Loucy (cell line): ENCODE data around the gene TREML1.

ENCODE experiments used
- H2AFZ ChIP-seq: fragments of 200-600 bp; sonication (generic); 2 replicates; pipeline ENCODE4 v1.6.0; 2016; ENCODE audit warnings: antibody characterized with exemption, mild to moderate bottlenecking, low read length, moderate library complexity
- H3F3A ChIP-seq: fragments of 200-600 bp; 2 replicates; pipeline ENCODE4 v1.6.0; 2016; ENCODE audit warnings: antibody characterized with exemption, low read depth, mild to moderate bottlenecking
- H3K27me3 ChIP-seq: fragments of 200-600 bp; sonication (generic); 2 replicates; pipeline ENCODE4 v1.6.1; 2014; ENCODE audit warnings: low read length, mild to moderate bottlenecking; ENCODE audit not compliant: insufficient read depth, poor library complexity, severe bottlenecking
- H3K36me3 ChIP-seq: fragments of 200-600 bp; sonication (generic); 2 replicates; pipeline ENCODE4 v1.6.1; 2016; ENCODE audit warnings: low read length; ENCODE audit not compliant: insufficient read depth
- H3K4me1 ChIP-seq: fragments of 200-600 bp; sonication (generic); 2 replicates; pipeline ENCODE4 v1.5.1; 2014; ENCODE audit warnings: low read length, mild to moderate bottlenecking; ENCODE audit not compliant: insufficient read depth, poor library complexity, severe bottlenecking
- H3K4me2 ChIP-seq: fragments of 200-600 bp; sonication (generic); 2 replicates; pipeline ENCODE4 v1.6.0; 2014; ENCODE audit warnings: antibody characterized with exemption, low read length, low read depth, mild to moderate bottlenecking; ENCODE audit not compliant: poor library complexity, severe bottlenecking
- H3K4me3 ChIP-seq: fragments of 200-600 bp; sonication (generic); 2 replicates; pipeline ENCODE4 v1.5.1; 2014; ENCODE audit warnings: low read length, mild to moderate bottlenecking, mixed read lengths; ENCODE audit not compliant: poor library complexity, severe bottlenecking
- H3K79me2 ChIP-seq: fragments of 200-600 bp; sonication (generic); 2 replicates; pipeline ENCODE4 v1.6.1; 2014; ENCODE audit warnings: low read length; ENCODE audit not compliant: insufficient read depth
- H3K9ac ChIP-seq: fragments of 200-600 bp; sonication (generic); 2 replicates; pipeline ENCODE4 v1.6.0; 2014; ENCODE audit warnings: mild to moderate bottlenecking, low read depth, low read length, moderate library complexity; ENCODE audit not compliant: poor library complexity, severe bottlenecking
- H3K9me2 ChIP-seq: fragments of 200-600 bp; sonication (generic); replicated peaks from 2 replicates; pipeline ENCODE4 v1.6.1; 2016; ENCODE audit warnings: low read depth, low read length, mixed read lengths
- H3K9me3 ChIP-seq: fragments of 200-600 bp; sonication (generic); 2 replicates; pipeline ENCODE4 v1.6.1; 2014; ENCODE audit warnings: mild to moderate bottlenecking, antibody characterized with exemption, low read length, low read depth; ENCODE audit not compliant: insufficient read depth
- H4K20me1 ChIP-seq: fragments of 200-600 bp; sonication (generic); 2 replicates; pipeline ENCODE4 v1.6.0; 2014; ENCODE audit warnings: antibody characterized with exemption, low read length, mild to moderate bottlenecking; ENCODE audit not compliant: insufficient read depth, poor library complexity, severe bottlenecking
- CTCF ChIP-seq: fragments of 200-600 bp; sonication (generic); conservative IDR thresholded peaks from 2 replicates; pipeline ENCODE4 v1.5.1; 2014; ENCODE audit warnings: mild to moderate bottlenecking, antibody characterized with exemption, low read length
- EZH2phosphoT487 ChIP-seq: fragments of 200-600 bp; IDR thresholded peaks from 2 replicates; pipeline ENCODE4 v1.6.1; 2018; ENCODE audit warnings: antibody characterized with exemption, mild to moderate bottlenecking, moderate library complexity, borderline replicate concordance

TREML1 gene

GRCh38 chr6:41147917-41148316 lies 6.2 kb downstream of the TREML1 start:
- TF ChIP-seq CTCF (no peak), EZH2phosphoT487 (no peak)
- no peaks in the 10 kb centered on the region for H3K9me2 ChIP-seq
- H2AFZ ChIP-seq: no peak overlapping the region
- H3K9ac ChIP-seq: no peak overlapping the region
- H3K9me3 ChIP-seq: no peaks in the 10 kb centered on the region
- H3K4me1 ChIP-seq: no peaks in the 10 kb centered on the region
- no peaks in the 10 kb centered on the region for H4K20me1 ChIP-seq
- no peaks in the 10 kb centered on the region for H3K79me2 ChIP-seq
- no peaks in the 10 kb centered on the region for H3K27me3 ChIP-seq
- H3K36me3 ChIP-seq: no peaks in the 10 kb centered on the region
- H3F3A ChIP-seq: no peaks in the 10 kb centered on the region
- H3K4me2 ChIP-seq: no peak overlapping the region
- H3K4me3 ChIP-seq: no peak overlapping the region

GRCh38 chr6:41136911-41137310 lies 17.2 kb downstream of the TREML1 start:
- TF ChIP-seq CTCF (no peak), EZH2phosphoT487 (no peak)
- peaks cover 7% of the 10 kb centered on the region for H3K4me1 ChIP-seq
- no peaks in the 10 kb centered on the region for H3K9me3 ChIP-seq
- H3K36me3 ChIP-seq: no peaks in the 10 kb centered on the region
- no peaks in the 10 kb centered on the region for H3K9me2 ChIP-seq
- H3K4me2 ChIP-seq: no peak overlapping the region
- H3K27me3 ChIP-seq: no peaks in the 10 kb centered on the region
- H3K9ac ChIP-seq: no peak overlapping the region
- no peak overlapping the region for H3K4me3 ChIP-seq
- H3K79me2 ChIP-seq: no peaks in the 10 kb centered on the region
- no peaks in the 10 kb centered on the region for H4K20me1 ChIP-seq
- H3F3A ChIP-seq: 0 out of 2 replicates have a peak, but pooled peaks cover 3% of the 10 kb centered on the region
- H2AFZ ChIP-seq: no peak overlapping the region

GRCh38 chr6:41135062-41135832 lies 18.9 kb downstream of the TREML1 start:
- H3K9me2 ChIP-seq: no peaks in the 10 kb centered on the region
- H2AFZ ChIP-seq: no peak overlapping the region
- no peak overlapping the region for H3K9ac ChIP-seq
- no peaks in the 10 kb centered on the region for H3K79me2 ChIP-seq
- no peaks in the 10 kb centered on the region for H3K27me3 ChIP-seq
- no peak overlapping the region for H3K4me3 ChIP-seq
- no peaks in the 10 kb centered on the region for H3K9me3 ChIP-seq
- no peak for TF ChIP-seq CTCF
- TF ChIP-seq EZH2phosphoT487: no peak
- H3K36me3 ChIP-seq: no peaks in the 10 kb centered on the region
- 0 out of 2 replicates have a peak, but pooled peaks cover 3% of the 10 kb centered on the region for H3F3A ChIP-seq
- H3K4me1 ChIP-seq: peaks cover 7% of the 10 kb centered on the region
- no peak overlapping the region for H3K4me2 ChIP-seq
- no peaks in the 10 kb centered on the region for H4K20me1 ChIP-seq
